OCI-LY1 (cell line): ENCODE results near the gene TMEM151B.

Experiments
- EZH2 ChIP-seq: fragments of 200-600 bp; sonication (generic), shearing (Covaris generic); IDR thresholded peaks from 2 replicates; pipeline ENCODE4 v1.8.0; 2017; ENCODE audit warnings: borderline replicate concordance, mixed run types, mild to moderate bottlenecking, antibody characterized with exemption, low read length, moderate library complexity, mixed read lengths
- TF ChIP-seq, protein P1 (sequence below): fragments of 200-600 bp; sonication (generic), shearing (Covaris generic); IDR thresholded peaks from 2 replicates; pipeline ENCODE4 v1.5.1; 2017; ENCODE audit warnings: mild to moderate bottlenecking, antibody characterized with exemption, low read length, moderate library complexity, mixed read lengths

DNA sequence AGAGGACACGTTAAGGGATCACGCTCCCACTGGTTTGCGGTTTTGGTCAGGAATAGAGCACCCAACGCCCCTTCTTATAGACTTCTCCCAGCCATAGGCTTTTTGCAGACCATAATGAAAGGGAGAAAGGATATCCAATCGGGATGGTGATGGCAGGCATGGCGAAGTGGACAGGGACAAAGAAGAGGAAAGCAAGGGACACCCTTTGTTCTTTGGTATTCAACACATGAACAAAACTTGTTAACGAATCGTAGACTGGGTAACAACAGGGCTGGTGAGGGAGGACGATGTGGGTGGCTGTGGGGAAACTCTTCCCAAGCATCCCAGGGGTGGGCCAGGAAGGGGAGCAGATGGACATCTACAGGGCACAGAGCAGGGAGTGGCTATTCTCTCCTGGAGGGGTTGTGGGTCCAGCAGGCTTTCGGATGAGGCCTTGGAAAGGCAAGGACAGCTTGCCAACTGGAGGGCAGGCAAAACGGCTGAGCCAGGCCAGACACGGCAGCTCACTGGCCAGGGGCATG, 24.8 kb upstream of the TMEM151B start:
- TF ChIP-seq, protein P1, sequence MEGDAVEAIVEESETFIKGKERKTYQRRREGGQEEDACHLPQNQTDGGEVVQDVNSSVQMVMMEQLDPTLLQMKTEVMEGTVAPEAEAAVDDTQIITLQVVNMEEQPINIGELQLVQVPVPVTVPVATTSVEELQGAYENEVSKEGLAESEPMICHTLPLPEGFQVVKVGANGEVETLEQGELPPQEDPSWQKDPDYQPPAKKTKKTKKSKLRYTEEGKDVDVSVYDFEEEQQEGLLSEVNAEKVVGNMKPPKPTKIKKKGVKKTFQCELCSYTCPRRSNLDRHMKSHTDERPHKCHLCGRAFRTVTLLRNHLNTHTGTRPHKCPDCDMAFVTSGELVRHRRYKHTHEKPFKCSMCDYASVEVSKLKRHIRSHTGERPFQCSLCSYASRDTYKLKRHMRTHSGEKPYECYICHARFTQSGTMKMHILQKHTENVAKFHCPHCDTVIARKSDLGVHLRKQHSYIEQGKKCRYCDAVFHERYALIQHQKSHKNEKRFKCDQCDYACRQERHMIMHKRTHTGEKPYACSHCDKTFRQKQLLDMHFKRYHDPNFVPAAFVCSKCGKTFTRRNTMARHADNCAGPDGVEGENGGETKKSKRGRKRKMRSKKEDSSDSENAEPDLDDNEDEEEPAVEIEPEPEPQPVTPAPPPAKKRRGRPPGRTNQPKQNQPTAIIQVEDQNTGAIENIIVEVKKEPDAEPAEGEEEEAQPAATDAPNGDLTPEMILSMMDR, result no peak
- TF ChIP-seq EZH2, result no peak
